DMS 273 (cell line): ENCODE measurements around the gene SCN2B.
A peak's percentile ranks its signal among the peaks of the same experiment; 100 is the strongest.

Source experiments
- DNase-seq: peaks from one replicate; lab custom pipeline; 2025; ENCODE audit not compliant: unreplicated experiment; lab: John Stamatoyannopoulos, UW

SCN2B gene

DNA sequence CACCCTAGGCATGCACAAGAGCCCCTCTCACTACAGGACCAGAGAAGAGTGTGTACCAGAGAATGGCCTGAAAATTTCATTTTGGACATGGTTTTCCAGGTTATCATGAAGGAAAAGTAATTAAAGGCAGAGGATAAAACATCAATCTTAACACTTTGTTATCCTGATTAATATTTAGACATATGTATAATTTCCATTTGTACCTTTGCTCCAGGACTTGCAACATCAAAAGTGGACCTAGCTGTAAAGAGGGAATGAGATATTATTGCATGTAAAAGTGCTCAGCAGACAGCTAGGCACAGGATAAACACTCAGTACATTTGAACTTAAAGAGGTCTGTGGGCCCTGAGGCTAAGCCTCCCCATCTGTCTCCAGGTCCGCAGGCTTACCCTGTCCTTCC, 21.8 kb downstream of the SCN2B start:
- DNase-seq, result no peak

DNA sequence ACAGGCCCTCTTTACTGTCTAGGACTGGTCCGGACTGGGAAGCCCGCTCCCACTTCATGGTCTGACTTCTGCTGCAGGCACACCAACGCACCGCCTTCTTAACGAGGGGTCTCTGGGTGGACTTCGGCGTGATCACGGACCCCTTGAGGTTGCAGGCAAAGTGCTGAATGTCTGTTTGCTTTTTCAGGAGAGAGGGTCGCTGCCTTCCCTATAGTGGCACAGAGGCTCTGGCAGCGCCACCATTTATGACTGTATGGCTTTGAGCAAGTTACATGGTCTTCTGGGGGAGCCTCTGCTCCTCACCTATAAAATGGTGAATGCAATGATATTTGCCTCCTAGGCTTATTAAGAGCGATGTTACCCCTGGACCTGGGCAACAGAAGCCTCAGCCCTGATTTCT, 22.5 kb downstream of the SCN2B start:
- no peak for DNase-seq

DNA sequence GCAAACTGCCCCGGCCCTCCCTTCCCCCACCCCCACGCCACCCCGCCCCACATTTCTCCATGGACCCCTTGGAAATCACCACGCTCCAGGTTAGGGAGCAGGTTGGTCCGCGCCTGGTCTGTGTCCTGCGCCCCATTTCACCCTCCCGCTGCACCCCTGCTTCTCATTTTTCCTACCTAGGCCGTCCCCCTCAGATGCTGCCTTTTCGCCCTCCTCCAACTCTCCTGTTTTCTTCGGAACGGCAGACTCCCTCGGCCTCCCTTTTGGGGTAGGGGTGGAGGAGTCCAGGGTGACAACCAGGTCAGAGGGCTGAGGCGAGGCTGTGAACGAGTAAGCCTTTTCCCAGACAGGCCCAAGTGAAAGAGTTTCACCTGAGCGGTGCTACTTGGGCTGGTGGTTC, 22.9 kb downstream of the SCN2B start:
- no peak for DNase-seq

DNA sequence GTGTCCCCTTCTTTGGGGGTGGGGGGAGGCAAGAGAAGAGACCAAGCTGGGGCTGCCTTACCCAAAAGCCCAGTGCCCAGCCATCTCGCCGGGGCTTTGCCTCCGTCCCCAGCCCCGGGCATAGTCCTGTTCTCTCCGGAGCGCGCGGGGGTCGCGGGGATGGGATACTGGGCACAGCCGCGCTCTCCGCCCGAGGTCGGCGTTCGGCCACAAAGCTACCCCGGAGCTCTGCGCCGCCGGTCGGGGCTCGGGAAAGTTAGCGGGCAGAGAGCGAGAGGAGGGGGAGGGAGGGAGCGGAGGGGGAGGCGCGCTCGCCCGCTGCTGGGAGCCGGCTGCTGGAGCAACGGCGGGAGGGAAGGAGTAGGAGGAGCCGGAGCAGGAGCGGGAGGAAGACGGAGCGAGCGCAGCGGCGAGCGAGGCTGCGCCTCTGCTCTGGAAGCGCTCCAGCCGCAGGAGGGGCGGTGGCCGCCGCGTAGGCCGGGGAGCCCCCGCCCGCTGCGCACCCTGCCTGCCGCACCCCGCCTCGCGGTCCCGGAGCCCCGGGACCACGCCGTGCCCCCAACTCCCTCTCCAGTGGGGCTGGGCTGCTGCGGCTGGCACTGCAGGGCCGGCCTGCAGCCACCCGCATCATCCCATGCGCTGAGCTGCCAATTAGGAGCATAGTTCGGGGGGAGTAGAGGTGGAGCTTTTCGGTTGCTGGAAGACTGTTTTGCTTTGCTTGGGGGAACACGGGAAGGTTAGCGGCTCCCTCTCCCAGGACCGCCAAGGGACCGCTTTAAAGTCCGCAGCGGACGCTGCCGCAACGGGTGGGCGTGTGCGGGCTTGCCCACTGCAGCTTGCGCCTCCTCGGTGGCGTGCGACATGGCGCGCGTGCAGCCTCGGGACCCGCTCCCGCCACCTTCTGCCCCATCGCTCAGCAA, 23.6 kb downstream of the SCN2B start, which contains the start of gene SCN4B:
TSS of gene SCN4B (minus strand) at position 272 of the 920 bp plus-strand sequence. CDS start at position 122, 150 bp downstream.
- DNase-seq, result peak; percentile 81

DNA sequence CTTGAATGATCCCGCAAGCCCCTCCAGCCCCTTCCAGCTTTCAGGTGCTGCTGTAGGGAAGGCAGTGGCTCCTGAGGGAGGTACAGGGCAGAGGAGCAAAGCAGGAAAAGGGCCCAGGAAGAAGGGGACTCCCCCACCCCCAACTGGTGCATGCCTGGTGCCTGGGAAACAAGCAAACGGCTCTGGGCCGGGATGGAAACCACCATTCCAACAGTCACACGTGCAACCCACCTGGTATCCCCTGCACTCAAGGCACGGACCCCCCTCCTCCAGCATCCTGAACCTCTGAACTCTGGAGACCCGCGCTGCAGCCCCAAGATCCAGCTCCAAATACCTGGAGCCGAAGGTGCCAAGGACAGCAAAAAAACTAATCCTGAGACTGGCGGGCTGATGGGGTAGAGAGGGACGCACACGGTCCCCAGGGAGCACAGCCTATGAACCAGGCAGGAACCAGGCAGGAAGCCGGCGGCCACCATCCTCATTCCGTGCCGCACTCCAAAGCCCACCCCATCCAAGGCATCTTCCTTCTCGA, 24.4 kb downstream of the SCN2B start:
- peak; percentile 33 for DNase-seq

DNA sequence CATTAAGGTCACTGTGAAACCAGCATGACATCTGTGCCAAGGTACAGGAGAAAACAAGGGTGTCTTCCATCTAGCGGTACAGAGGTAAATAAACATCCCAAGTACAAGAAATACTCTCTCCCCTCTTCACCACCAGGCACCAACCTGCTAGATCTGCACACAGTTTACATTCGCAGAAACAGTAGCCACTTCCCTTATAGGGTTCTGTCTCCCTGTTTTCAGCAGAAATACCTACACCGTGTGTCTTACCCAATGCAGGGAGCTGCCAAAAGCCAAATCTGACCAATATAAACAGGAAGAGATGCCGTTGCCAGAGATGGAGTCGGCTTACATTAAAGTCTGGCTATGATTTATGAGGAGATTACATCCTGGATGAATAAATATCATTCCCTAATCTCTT, 25.0 kb downstream of the SCN2B start:
- peak; percentile 5 for DNase-seq

DNA sequence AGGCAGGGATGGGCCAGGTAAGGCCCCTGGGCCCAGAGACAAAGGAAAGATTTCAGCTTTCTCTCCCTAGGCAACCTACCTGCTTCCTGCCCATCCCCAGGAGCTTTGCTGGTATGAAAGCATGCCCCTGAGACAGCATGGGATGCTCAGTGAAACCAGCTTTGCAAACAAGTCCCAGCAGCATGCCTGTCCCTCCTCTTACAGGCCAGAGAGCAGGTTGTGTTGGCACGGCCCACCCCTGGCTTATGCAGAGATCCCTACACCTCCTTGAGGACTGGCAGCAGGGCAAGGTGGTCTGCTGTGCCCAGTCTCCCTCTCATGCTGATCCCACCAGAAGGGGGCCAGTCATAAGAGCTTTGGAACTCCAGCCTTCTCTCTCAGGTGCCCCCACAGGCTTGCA, 26.9 kb downstream of the SCN2B start:
- DNase-seq, result no peak

DNA sequence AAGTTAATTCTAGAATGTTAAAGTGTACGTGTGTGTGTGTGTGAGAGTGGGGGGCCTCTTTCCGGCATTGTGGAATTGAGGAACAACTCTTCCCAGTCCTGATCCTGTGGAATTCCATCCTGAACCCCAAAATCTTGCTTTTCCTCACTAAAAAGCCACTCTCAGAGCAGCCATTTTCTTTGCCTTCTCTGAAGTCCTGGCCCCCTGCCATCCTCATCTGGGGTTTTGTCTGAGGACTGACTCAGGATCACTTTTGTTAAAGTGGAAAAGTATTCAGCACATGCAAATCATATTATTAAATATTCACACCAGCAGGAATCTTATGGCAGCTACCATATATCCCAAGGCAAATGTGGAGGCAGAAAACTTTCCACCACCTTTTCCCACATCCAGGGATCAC, 27.6 kb downstream of the SCN2B start:
- DNase-seq, result peak; percentile 8

DNA sequence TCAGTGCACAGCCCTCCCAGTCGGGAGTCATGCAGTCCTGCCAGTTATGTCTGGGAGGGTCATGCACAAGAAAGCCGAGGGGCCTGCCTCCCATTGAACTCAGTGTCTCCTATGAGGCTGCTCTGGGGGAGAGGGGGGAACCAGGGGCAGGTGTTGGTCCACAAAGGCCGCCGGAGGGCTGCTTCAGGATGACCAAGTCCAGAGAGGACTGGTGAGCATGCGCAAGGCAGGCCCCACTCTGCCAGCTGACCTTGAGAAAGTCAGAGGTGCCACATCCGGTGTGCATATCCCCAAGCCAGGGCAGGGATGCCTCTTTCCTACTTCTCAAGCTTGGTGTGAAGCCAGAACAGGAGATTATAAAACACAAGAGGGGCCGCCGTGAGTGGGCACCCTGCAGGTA, 28.2 kb downstream of the SCN2B start:
- no peak for DNase-seq

DNA sequence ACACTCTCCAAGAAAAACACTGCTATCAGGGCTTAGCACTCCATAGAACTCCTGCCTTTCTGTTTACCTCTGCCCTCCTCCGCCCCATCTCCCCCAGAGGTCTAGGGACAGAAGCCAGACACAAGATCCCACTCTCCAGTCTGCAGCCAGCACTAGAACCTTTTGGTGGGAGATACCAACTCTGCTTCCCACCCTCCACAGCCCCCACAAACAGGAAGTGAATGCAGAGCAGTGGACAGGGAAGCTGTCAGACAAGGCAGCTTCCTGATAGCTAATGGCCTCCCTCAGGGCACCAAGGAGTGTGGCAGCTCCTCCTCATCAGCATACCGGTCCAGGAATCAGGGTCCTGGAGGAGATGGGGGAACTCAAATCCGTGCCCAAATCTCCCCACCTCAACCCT, 28.9 kb downstream of the SCN2B start:
- no peak for DNase-seq

DNA sequence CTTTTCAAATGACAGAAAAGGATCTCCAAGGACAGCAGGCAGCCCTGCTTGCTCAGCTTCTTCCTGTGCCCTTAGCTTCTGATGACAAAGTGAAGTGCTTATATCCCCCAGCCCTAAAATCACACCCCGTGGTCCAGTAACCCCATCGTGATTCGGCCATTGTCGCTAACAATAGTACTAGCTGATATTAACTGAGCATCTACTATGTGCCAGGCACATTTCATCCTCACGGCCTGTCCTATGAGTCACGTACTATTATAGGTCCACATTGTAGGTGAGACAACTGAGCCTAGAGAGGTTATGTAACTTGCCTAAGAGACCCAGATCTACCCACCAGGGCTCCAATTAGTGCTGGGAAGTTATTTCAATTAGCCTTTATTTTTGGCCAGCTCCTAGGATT, 29.9 kb downstream of the SCN2B start:
- DNase-seq, result no peak

DNA sequence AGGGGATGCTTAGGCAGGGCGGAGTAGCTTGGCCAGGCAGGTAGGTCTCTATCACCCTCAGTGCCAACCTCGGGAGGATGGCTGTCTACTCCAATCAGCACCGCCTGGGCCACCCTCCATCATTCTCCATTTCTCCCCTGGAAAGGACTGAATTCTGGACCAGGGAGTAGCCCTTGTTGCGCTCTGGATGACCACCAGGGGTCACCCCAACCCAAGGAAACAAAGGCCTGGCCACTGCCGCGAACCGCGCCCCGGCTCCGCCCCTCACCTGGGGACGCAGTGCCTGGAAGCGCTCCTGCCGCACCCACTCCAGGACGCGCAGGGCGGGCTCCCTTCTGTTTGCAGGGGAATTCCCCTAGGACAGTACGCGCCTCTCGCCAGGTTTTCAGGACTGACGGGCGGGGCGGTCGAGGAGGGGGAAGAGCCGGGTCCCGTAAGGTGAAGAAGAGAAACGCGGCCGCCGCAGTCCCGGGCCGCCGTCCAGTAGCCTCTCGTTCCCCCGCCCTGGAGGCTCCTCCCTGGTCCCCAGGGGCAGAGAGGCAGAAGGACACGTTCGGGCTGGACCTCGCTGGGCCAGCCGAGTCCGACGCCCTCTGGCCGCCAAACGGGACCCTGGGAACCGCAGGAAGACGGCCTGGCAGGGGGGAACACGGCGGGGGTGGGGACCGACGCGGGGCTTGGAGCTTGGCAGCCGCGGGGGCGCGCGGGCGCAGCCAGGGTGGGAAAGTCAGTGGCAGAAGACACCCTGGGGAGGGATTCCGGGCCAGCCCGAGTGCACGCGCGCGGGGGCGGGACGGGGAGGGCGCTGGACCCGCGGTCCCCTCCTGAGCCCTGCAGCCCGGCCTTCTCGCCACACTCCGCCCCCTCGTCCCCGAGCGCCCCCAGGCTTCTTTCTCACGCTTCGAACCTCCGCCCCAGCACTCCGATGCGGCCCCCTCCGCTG, 30.9 kb downstream of the SCN2B start:
- peak; percentile 79 for DNase-seq

DNA sequence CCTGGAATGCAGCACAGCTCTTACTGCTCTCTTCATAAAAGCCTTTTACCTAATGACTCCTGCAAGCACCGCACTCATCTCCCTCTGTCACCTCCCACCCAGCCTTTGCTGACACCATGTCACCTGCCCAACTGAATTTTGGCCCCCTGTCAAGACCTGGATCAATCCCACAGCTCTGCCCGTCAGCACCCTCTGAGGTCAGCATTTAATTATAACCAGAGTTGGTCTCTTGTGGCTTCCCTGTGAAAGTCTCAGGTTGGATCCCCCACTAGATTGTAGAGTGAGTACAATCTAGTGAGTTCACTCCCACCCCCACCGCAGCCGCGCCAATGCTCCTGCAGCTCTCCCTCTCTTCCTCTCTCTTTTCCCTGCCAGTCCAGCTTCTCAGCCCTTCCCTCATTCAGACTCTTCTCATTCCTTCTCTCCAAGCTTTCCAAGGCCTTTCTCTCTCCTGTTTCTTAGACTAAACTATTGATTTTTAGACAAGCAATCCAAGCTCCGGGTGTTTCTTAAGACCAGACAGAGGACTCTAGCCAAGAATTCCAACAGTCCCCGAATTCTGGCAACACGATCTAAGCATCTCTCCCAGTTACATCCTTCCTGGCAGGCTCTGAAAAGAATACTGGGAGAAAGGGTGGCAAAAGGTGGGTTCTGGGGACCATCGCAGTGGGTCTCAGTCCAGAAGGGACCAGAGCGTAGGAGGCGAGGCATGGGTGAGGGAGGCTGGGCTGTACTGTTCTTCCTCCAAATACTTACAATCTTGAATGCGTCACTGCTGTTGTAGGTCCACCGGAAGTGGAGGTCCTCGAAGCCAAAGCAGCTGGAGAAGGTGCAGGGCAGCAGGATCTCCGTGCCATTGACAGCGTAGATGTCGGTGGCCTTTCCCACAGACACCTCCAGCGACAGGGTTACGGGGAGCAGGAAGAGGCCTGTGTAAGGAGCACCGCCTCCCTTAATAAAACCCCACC, 31.9 kb downstream of the SCN2B start:
- DNase-seq, result no peak

DNA sequence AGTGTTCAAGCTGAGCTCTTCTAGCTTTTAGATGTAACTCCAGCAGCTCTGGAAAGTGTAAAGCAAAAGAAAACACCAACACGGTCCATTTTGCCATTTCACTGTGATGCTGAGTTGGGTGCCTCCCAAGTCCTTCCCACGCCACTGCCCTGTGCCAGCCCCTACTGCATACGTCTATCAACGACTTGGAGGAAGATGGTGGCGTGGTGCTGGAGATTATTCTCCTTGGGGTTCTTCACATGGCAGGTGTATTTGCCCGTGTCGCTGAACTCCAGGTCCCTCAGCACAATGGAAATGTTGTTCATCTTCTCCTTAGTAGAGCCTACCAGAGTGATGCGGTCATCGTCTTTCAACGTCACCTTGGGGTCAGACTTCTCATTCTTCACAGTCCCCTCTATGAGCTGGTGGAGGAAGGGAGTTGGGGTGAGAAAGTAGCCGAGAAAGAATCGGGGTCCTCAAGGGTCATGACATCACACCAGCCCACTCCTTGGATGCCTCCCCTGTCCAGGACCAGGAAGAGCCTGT, 32.7 kb downstream of the SCN2B start:
- DNase-seq, result no peak

DNA sequence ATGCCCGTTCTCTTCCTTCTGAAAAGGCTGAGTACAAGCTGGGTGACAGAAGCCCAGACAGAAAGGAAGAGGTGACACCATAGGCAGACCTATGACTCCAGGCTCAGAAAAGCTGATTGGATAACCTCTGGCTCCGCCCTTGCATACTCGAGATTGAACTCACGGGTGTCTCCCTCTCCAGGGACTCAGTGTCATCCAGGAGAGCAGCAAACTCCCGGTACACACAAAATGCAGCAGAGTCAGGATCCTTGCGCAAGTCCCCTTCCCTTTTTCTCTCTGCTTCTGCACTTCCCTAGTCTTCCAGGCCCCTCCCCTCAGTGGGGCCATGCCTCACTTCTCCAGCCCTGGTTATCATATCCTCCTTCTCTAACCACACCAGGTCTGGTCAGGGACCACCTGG, 33.6 kb downstream of the SCN2B start:
- DNase-seq, result no peak

DNA sequence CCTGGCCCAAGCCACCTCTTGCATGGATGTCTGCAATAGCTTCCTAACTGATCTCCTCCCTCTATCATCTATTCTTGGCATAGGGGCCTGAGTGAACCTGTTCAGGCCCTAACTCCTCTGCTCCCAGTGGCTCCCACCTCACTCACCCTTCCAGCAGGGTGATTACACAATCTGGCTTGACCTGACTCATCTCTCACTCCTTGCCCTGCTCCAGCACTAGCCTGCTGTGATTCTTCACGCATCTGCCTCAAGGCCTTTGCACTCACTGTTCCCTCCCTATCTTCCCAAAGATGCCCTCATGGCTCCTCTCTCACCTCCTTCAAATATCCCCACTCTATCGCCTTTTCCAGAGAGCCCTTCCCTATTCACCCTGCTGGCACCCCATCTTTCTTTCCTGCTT, 34.4 kb downstream of the SCN2B start:
- no peak for DNase-seq

DNA sequence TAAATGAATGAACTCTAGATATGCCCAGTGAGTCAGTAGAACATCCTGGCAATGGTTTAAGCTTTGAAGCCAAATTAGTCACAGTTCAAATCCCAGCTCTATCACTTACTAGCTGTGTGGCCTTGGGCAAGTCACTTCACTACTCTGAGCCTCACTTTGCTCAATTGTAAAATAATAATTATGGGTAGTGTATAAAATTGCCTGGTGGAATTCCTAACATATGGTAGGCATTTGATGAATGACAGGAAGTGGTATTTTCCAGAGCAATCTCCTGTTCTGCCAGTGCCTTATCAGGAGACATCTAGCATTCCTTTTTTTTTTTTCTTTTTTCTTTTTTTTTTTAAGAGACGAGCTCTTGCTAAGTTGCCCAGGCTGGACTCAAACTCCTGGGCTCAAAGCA, 36.9 kb downstream of the SCN2B start:
- no peak for DNase-seq

DNA sequence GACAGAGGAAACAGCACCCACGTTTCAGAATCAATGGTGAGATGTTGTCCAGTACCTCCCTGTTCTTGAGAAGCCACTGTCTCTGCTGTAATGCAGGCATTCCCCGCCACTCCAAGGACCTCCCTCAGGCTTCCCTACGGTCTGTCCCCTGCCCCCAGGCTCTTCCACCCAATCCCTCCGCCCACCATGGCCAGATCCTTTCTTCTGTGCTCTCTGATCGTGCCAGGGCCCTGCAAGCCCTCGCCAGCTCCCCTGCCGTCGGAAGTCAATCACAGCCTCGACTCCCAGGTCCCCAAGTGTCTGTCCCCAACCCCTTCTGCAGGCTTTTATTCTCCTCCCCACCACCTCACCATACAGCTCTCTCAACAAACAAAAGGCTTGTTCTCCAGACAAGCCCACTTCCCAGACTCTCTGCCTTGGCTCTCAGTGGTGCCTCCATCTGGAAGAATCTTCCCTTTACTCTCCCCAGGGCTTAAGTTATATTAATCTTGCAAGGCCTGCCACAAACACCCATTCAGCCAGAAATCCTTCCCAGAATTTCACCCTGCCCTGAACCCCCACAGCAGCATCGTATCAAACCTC, 37.5 kb downstream of the SCN2B start:
- DNase-seq, result no peak

DNA sequence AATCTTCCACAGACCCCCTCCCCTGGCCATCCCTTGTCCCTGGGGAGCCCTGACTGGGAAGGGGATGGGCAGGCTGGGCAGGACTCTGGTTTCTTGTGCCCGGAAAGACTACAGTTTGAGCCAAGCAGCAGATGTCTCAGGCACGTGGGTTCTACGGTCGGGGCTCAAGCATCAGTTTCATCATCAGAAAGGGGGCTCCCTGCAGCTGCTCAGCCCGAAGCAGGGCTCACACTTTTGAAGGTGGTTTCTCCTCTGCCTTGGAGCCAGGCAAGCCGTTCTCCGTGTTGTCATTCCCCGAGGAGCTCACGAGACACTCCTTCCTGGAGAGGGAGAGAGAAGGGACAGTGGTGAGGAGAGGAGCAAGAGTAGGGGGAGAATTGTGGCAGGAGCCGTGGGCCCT, 39.6 kb downstream of the SCN2B start:
- DNase-seq, result peak; percentile 15

DNA sequence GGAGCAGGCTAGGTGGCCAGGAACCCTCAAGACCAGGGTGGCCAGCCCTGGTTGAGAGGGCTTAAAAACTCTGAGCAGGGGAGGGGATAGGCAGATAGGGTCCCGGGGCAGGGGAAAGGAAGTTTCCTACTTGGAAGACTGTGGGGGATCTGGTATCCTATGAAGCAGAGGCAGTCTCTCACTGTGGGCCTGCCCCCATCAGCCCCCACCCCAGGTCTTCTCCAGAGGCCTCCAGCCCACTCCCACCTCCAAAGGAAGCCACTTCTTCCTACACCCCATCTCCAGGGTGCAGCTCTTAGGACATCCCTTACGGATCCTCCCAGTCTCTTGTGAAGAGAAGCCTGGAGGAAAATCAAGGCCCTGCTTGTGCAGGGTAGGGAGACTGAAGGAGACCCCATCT, 40.1 kb downstream of the SCN2B start:
- DNase-seq, result no peak
